IMR-90 (cell line): Measurements from ENCODE around the gene HBZ. TPM values are rescaled to one million over a fixed set of nuclear protein-coding genes. Genes with fewer than 3 reads are reported as not detected.
"Not testable (repeated sequence)": the region's sequence is repeated elsewhere in the genome, so short reads cannot be mapped to it uniquely, and the experiment has no call there.

Experiments
- ATAC-seq: fragments of 200-7000 bp; cut with Tn5 transposase; 2 replicates; pipeline ENCODE4 v1.9.1; 2020; ENCODE audit warnings: low read depth, mild to moderate bottlenecking, moderate library complexity
- BruUV-seq: library from RNA; stranded (reverse); fragments of 400-500 nt; replicated peaks from 2 replicates; lab custom pipeline; 2021; lab: Mats Ljungman, UMichigan
- CTCF ChIA-PET: fragments of 300-600 bp; formaldehyde crosslinking; extraction: SDS; loops from one replicate; lab custom pipeline; 2021; ENCODE audit warnings: antibody characterized with exemption; lab: Yijun Ruan, JAX
- POLR2A ChIA-PET: fragments of 300-600 bp; sonication (Branson Sonifier 250); formaldehyde crosslinking; loops from one replicate; lab custom pipeline; 2022; ENCODE audit warnings: antibody characterized with exemption; ENCODE audit not compliant: unreplicated experiment; lab: Charles Lee
- DNase-seq: peaks from one replicate; pipeline ENCODE4 v3.0.0; 2013
- H2AFZ ChIP-seq: replicated peaks from 2 replicates; pipeline ENCODE3; 2013; ENCODE audit warnings: low read length, mild to moderate bottlenecking; ENCODE audit not compliant: poor library complexity
- H2AK5ac ChIP-seq: 2 replicates; pipeline ENCODE4 v1.6.1; 2013; ENCODE audit warnings: low read depth, low read length, inconsistent platforms
- H2AK9ac ChIP-seq: replicated peaks from 2 replicates; pipeline ENCODE3; 2013; ENCODE audit warnings: mild to moderate bottlenecking, low read depth, low read length, moderate library complexity; ENCODE audit not compliant: poor library complexity
- H2BK120ac ChIP-seq: 2 replicates; pipeline ENCODE4 v1.6.1; 2013; ENCODE audit warnings: low read depth, low read length, inconsistent platforms
- H2BK15ac ChIP-seq: 3 replicates; pipeline ENCODE4 v1.6.1; 2013; ENCODE audit warnings: low read depth, low read length, inconsistent platforms
- H2BK20ac ChIP-seq: 2 replicates; pipeline ENCODE4 v1.6.1; 2013; ENCODE audit warnings: low read depth, mild to moderate bottlenecking, inconsistent platforms, low read length, moderate library complexity
- H2BK5ac ChIP-seq: 2 replicates; pipeline ENCODE4 v1.6.1; 2013; ENCODE audit warnings: mild to moderate bottlenecking, low read depth, low read length, inconsistent platforms; ENCODE audit not compliant: poor library complexity, severe bottlenecking
- H3K14ac ChIP-seq: replicated peaks from 2 replicates; pipeline ENCODE4 v1.6.1; 2013; ENCODE audit warnings: low read depth, low read length, inconsistent platforms
- H3K18ac ChIP-seq: 2 replicates; pipeline ENCODE4 v1.6.1; 2013; ENCODE audit warnings: low read depth, low read length, control low read depth
- H3K23ac ChIP-seq: 2 replicates; pipeline ENCODE4 v1.6.1; 2013; ENCODE audit warnings: low read depth, low read length, inconsistent platforms
- H3K27ac ChIP-seq: 2 replicates; pipeline ENCODE4 v1.5.1; 2013; ENCODE audit warnings: mild to moderate bottlenecking, control low read depth, low read length; ENCODE audit not compliant: insufficient read depth
- H3K27me3 ChIP-seq: 2 replicates; pipeline ENCODE4 v1.6.1; 2013; ENCODE audit warnings: low read length; ENCODE audit not compliant: control insufficient read depth, insufficient read depth
- H3K36me3 ChIP-seq: 2 replicates; pipeline ENCODE4 v1.6.1; 2013; ENCODE audit warnings: low read length, mixed read lengths; ENCODE audit not compliant: control insufficient read depth, insufficient read depth
- H3K4ac ChIP-seq: 2 replicates; pipeline ENCODE4 v1.6.1; 2013; ENCODE audit warnings: low read depth, low read length, inconsistent platforms
- H3K4me1 ChIP-seq: 2 replicates; pipeline ENCODE4 v1.6.1; 2013; ENCODE audit warnings: low read length, mixed read lengths; ENCODE audit not compliant: control insufficient read depth, insufficient read depth
- H3K4me2 ChIP-seq: 2 replicates; pipeline ENCODE4 v1.6.1; 2013; ENCODE audit warnings: low read depth, mild to moderate bottlenecking, control low read depth, low read length, moderate library complexity
- H3K4me3 ChIP-seq: 2 replicates; pipeline ENCODE4 v1.5.1; 2013; ENCODE audit warnings: low read depth, mild to moderate bottlenecking, control low read depth, low read length, moderate library complexity; ENCODE audit not compliant: insufficient read depth
- H3K56ac ChIP-seq: 2 replicates; pipeline ENCODE4 v1.6.1; 2013; ENCODE audit warnings: low read length, inconsistent platforms; ENCODE audit not compliant: insufficient read depth; ENCODE audit errors: extremely low read depth
- H3K79me1 ChIP-seq, 2 experiments: 2 replicates each; pipeline ENCODE4 v1.6.1; 2013; ENCODE audit warnings: low read length in 2 of 2, inconsistent platforms in 1 of 2, low read depth in 1 of 2
- H3K9ac ChIP-seq: 2 replicates; pipeline ENCODE4 v1.6.1; 2013; ENCODE audit warnings: low read depth, low read length, control low read depth
- H3K9me1 ChIP-seq: 2 replicates; pipeline ENCODE4 v1.6.1; 2013; ENCODE audit warnings: low read length, inconsistent platforms; ENCODE audit not compliant: insufficient read depth
- H3K9me3 ChIP-seq: 2 replicates; pipeline ENCODE4 v1.6.1; 2013; ENCODE audit warnings: low read length; ENCODE audit not compliant: control insufficient read depth, insufficient read depth
- H4K20me1 ChIP-seq: 2 replicates; pipeline ENCODE4 v1.6.1; 2013; ENCODE audit warnings: low read length, inconsistent platforms; ENCODE audit not compliant: insufficient read depth
- H4K5ac ChIP-seq: 2 replicates; pipeline ENCODE4 v1.6.1; 2013; ENCODE audit warnings: mild to moderate bottlenecking, low read depth, low read length, control low read depth
- H4K8ac ChIP-seq, 2 experiments: 2 replicates each; pipeline ENCODE4 v1.6.1; 2013; ENCODE audit warnings: low read depth in 2 of 2, low read length in 2 of 2, control low read depth in 1 of 2, inconsistent platforms in 1 of 2
- H4K91ac ChIP-seq: 2 replicates; pipeline ENCODE4 v1.6.1; 2013; ENCODE audit warnings: low read depth, low read length, inconsistent platforms; ENCODE audit not compliant: insufficient read depth
- WGBS, 2 experiments: methylation state at CpG; one replicate each; pipeline versions ENCODE4 v1.1.5 to v1.1.7; 2013; ENCODE audit warnings: missing lambda C conversion rate in 2 of 2; ENCODE audit not compliant: insufficient read length in 1 of 2; ENCODE audit errors: extremely low coverage in 2 of 2; 5-methylcytosine and 5-hydroxymethylcytosine counted together
- dilution Hi-C: fragments of 300-500 bp; cut with HindIII; formaldehyde crosslinking; loops from one replicate; pipeline ENCODE4 v1.14.3; 2018; ENCODE audit warnings: low sequenced_read_pairs; ENCODE audit not compliant: unreplicated experiment
- in situ Hi-C: fragments of 300-500 bp; cut with MboI; formaldehyde crosslinking; loops from 3 replicates; pipeline ENCODE4 v1.14.3; 2019; ENCODE audit warnings: low sequenced_read_pairs, inconsistent platforms, mixed read lengths
- intact Hi-C: fragments of 100-400 bp; cut with micrococcal nuclease; formaldehyde crosslinking; loops from 2 replicates; pipeline ENCODE4 v1.10.0; 2022
- polyA plus RNA-seq, 3 experiments: library from polyadenylated mRNA; depleted of rRNA; stranded (reverse); fragments of >200 nt; gene quantifications; 2 replicates each; pipeline ENCODE4 v1.2.3, GENCODE V29; 2012; ENCODE audit warnings: low replicate concordance in 1 of 3
- total RNA-seq: library from RNA; depleted of rRNA; stranded (reverse); fragments of >200 nt; gene quantifications from 2 replicates; pipeline ENCODE4 v1.2.3, GENCODE V29; 2012

HBZ gene
- total and polyA plus RNA-seq, 2 of the 4 experiments (the other 2 are of a cell fraction), result not detected

- H3K23ac ChIP-seq, H3K27ac ChIP-seq, H3K79me1 ChIP-seq, H3K56ac ChIP-seq, dilution Hi-C loops, H2AK9ac ChIP-seq, H3K4me3 ChIP-seq, BruUV-seq, H4K5ac ChIP-seq, H3K4me2 ChIP-seq, H2BK120ac ChIP-seq, in situ Hi-C loops, H2AK5ac ChIP-seq, DNase-seq, H3K4me1 ChIP-seq, H4K8ac ChIP-seq, H2AFZ ChIP-seq, POLR2A ChIA-PET, H2BK20ac ChIP-seq, H3K4ac ChIP-seq, H3K9me1 ChIP-seq, intact Hi-C loops, H4K20me1 ChIP-seq, H3K18ac ChIP-seq, H3K36me3 ChIP-seq, ATAC-seq, CTCF ChIA-PET, H3K9ac ChIP-seq, H3K9me3 ChIP-seq, H3K14ac ChIP-seq, H2BK15ac ChIP-seq, H4K91ac ChIP-seq, H2BK5ac ChIP-seq: not testable (repeated sequence)
- WGBS, 2 experiments, result 90% methylated on average over 2 of the region's 10 CpGs; no CpG with 5 or more reads in 1 of the 2 experiments
- H3K27me3 ChIP-seq, result peaks cover 55% of the 10 kb centered on the region
These were observed 10.7 kb downstream of the HBZ start for GRCh38 chr16:163139-163538.

GRCh38 chr16:163696-164095 lies 11.3 kb downstream of the HBZ start:
- intact Hi-C loops, result not testable (repeated sequence)

More at GRCh38 chr16:163696-164095, 11.3 kb downstream of the HBZ start:
- H2AK5ac ChIP-seq, H3K36me3 ChIP-seq, H3K14ac ChIP-seq, H2AFZ ChIP-seq, H2BK20ac ChIP-seq, H2BK15ac ChIP-seq, H3K9me1 ChIP-seq, H3K23ac ChIP-seq, H4K20me1 ChIP-seq, DNase-seq, H4K5ac ChIP-seq, H2AK9ac ChIP-seq, H3K56ac ChIP-seq, H2BK5ac ChIP-seq, H3K9me3 ChIP-seq, POLR2A ChIA-PET, H3K9ac ChIP-seq, ATAC-seq, H3K18ac ChIP-seq, in situ Hi-C loops, H3K4me1 ChIP-seq, H2BK120ac ChIP-seq, H3K27ac ChIP-seq, H3K4me2 ChIP-seq, H4K8ac ChIP-seq, H4K91ac ChIP-seq, dilution Hi-C loops, H3K4ac ChIP-seq, BruUV-seq, CTCF ChIA-PET, H3K79me1 ChIP-seq, H3K4me3 ChIP-seq: not testable (repeated sequence)
- peaks cover 57% of the 10 kb centered on the region for H3K27me3 ChIP-seq
- no CpG with 5 or more reads among the region's 3 CpGs for WGBS, 2 experiments
